ENCODE results near the gene RERE.

The RERE gene

DNA sequence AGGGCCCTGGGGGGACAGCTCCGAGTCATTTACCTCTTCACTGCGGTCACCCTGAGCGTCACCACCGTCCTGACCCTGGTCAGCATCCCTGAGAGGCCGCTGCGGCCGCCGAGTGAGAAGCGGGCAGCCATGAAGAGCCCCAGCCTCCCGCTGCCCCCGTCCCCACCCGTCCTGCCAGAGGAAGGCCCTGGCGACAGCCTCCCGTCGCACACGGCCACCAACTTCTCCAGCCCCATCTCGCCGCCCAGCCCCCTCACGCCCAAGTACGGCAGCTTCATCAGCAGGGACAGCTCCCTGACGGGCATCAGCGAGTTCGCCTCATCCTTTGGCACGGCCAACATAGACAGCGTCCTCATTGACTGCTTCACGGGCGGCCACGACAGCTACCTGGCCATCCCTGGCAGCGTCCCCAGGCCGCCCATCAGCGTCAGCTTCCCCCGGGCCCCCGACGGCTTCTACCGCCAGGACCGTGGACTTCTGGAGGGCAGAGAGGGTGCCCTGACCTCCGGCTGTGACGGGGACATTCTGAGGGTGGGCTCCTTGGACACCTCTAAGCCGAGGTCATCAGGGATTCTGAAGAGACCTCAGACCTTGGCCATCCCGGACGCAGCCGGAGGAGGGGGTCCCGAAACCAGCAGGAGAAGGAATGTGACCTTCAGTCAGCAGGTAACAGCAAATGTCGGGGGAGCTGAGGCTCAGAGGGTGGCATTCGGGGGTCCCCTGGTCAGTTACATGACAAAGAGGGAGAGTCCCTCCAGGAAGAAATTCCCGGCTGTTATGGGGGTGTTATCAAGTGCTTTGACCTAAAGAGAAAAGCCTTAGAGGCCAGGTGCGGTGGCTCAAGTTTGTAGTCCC lies 486.9 kb downstream of the RERE start:
- TF ChIP-seq, protein P1, sequence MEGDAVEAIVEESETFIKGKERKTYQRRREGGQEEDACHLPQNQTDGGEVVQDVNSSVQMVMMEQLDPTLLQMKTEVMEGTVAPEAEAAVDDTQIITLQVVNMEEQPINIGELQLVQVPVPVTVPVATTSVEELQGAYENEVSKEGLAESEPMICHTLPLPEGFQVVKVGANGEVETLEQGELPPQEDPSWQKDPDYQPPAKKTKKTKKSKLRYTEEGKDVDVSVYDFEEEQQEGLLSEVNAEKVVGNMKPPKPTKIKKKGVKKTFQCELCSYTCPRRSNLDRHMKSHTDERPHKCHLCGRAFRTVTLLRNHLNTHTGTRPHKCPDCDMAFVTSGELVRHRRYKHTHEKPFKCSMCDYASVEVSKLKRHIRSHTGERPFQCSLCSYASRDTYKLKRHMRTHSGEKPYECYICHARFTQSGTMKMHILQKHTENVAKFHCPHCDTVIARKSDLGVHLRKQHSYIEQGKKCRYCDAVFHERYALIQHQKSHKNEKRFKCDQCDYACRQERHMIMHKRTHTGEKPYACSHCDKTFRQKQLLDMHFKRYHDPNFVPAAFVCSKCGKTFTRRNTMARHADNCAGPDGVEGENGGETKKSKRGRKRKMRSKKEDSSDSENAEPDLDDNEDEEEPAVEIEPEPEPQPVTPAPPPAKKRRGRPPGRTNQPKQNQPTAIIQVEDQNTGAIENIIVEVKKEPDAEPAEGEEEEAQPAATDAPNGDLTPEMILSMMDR (IDR thresholded peaks at IDR 0.05; ENCODE audit: low read length, missing control alignments): no peak

DNA sequence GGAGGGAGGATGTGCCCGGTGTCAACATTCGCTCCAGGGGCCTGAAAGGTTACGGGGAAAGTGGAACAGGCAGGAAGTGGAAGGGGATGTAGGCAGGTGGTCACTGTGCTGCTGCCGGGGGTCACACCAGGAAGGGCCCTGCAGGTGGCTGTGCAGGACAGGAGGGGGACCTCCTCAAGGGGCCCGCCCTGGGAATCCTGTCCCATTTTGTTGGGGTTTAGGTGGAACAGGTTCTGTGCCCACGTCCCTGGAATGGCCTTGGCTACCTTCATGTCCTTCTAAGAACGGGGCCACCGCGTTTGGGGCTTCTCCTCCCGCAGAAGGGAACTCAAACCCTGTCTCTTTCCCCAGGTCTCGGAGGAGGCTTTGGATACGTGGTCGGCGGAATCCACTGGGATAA lies 487.6 kb downstream of the RERE start:
- TF ChIP-seq, protein P1 (IDR thresholded peaks at IDR 0.05; ENCODE audit: low read length, missing control alignments): no peak
- no peak overlapping the region for H3K4me3 ChIP-seq (replicated peaks; ENCODE audit: low read depth, low read length)
- no peak for DNase-seq (ENCODE audit: low read depth)

More for the DNA sequence above, 486.9 kb downstream of the RERE start:
- no peak overlapping the region for H3K4me3 ChIP-seq (replicated peaks; ENCODE audit: low read depth, low read length)
- no peak for DNase-seq (ENCODE audit: low read depth)

DNA sequence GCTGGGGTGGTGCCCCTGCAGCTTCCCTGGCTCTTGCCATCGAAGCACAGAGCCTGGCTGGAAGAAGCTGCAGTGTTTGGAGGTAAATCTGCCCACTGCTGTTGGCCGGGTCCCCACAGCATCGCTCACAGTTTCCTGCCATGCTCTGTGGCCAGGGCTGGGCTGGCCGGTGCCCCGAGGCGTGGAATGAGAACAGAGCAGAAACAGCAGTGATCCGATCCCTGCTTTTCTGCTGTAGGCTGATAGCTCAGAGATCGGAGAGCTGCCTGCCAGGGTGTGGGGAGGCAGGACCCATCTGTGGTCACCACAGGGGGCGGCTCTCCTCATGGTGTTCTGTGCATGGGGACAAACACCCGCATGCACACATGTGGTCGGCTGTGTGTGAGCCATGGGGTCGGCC lies 488.0 kb downstream of the RERE start:
- DNase-seq (ENCODE audit: low read depth): no peak
- TF ChIP-seq, protein P1 (IDR thresholded peaks at IDR 0.05; ENCODE audit: low read length, missing control alignments): no peak
- H3K4me3 ChIP-seq (replicated peaks; ENCODE audit: low read depth, low read length): no peak overlapping the region

DNA sequence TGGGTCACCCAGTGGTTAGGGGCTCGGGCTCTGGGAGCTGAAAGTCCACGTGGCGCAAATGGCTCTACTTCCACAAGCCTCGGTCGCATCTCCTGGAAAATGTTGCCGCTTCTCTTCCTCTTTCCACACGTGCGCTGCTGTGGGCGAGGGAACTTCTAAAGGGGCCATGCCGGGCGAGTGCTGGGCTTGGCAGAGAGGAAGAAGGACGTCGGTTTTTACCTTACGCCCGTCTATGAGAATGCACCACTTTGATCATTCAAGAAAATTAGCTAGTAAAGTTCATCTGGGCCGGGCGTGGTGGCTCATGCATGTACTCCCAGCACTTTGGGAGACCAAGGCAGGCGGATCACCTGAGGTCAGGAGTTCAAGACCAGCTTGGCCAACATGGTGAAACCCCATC lies 489.2 kb downstream of the RERE start:
- H3K4me3 ChIP-seq (replicated peaks; ENCODE audit: low read depth, low read length): no peak overlapping the region
- no peak for DNase-seq (ENCODE audit: low read depth)
- TF ChIP-seq, protein P1 (IDR thresholded peaks at IDR 0.05; ENCODE audit: low read length, missing control alignments): no peak

DNA sequence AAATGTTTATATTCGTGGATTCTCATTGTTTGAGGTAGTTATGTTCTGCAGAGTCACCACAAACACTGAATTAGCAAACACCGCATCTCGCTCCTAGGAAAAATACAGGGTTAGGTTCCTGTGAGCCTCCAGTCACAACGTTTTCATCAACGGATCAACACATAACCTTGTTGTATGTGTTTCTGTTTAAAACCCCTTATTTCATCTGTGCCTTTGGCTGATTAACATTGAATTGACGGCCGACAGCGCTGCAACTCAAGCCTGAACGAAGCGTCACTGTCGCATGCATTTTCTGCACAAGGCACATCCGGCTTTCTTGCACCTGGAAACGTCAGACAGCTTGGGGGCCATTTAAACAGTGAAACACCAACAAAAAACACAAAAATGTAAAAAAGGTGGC lies 491.2 kb downstream of the RERE start:
- TF ChIP-seq, protein P1 (IDR thresholded peaks at IDR 0.05; ENCODE audit: low read length, missing control alignments): no peak
- no peak for DNase-seq (ENCODE audit: low read depth)
- H3K4me3 ChIP-seq (replicated peaks; ENCODE audit: low read depth, low read length): no peak overlapping the region

DNA sequence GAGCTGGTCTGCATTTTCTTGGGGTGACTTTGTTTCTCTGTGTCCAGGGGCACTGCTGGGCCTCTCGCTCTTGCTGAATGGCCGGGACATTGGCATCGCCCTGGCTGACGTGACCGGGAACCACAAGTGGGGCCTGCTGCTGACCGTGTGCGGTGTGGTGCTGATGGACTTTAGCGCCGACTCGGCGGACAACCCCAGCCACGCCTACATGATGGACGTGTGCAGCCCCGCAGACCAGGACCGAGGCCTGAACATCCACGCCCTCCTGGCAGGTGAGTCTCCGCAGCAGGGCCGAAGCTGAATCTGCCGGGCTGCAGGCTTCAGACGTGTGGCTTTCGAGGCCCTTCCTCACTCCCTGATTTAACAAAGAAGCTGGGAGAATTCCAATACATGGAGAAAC lies 491.7 kb downstream of the RERE start:
- no peak for DNase-seq (ENCODE audit: low read depth)
- TF ChIP-seq, protein P1 (IDR thresholded peaks at IDR 0.05; ENCODE audit: low read length, missing control alignments): no peak
- no peak overlapping the region for H3K4me3 ChIP-seq (replicated peaks; ENCODE audit: low read depth, low read length)
